Anterior cingulate cortex (tissue), 58 donors: ENCODE data around the gene OR1I1.
"Not testable (repeated sequence)": the region's sequence is repeated elsewhere in the genome, so short reads cannot be mapped to it uniquely, and the experiment has no call there.

Source experiments
- DNase-seq, 58 donors: peaks; one replicate each; lab custom pipeline; 2025; lab: John Stamatoyannopoulos, UW

OR1I1 gene

GRCh38 chr19:15097980-15098379 is 16.0 kb downstream of the OR1I1 start:
- not testable (repeated sequence) for DNase-seq

- DNase-seq: no peak
These were observed 16.4 kb downstream of the OR1I1 start for GRCh38 chr19:15098460-15098859.

- DNase-seq: no peak
These were observed 17.1 kb downstream of the OR1I1 start for GRCh38 chr19:15099017-15099582.

GRCh38 chr19:15101479-15102082 is 19.6 kb downstream of the OR1I1 start:
- no peak for DNase-seq

GRCh38 chr19:15104003-15104402 is 22.0 kb downstream of the OR1I1 start:
- no peak for DNase-seq

GRCh38 chr19:15104411-15104810 is 22.4 kb downstream of the OR1I1 start:
- no peak for DNase-seq

- DNase-seq: no peak
These were observed 23.0 kb downstream of the OR1I1 start for GRCh38 chr19:15105044-15105443.

GRCh38 chr19:15107061-15108010 is 25.3 kb downstream of the OR1I1 start, which contains the start of gene SYDE1:
Gene SYDE1 (plus strand): TSS chr19:15107401. CDS start chr19:15107434, 33 bp downstream.
- DNase-seq: peak in 2 of 58 donors; percentile 2 to 6

- no peak for DNase-seq
These were observed 26.3 kb downstream of the OR1I1 start for GRCh38 chr19:15108145-15108844.

GRCh38 chr19:15108845-15109767 is 27.1 kb downstream of the OR1I1 start:
- no peak for DNase-seq

- no peak for DNase-seq
These were observed 27.9 kb downstream of the OR1I1 start for GRCh38 chr19:15109768-15110417.

- no peak for DNase-seq
These were observed 28.4 kb downstream of the OR1I1 start for GRCh38 chr19:15110418-15110815.

- DNase-seq: no peak
These were observed 29.7 kb downstream of the OR1I1 start for GRCh38 chr19:15111758-15112157.

- no peak for DNase-seq
These were observed 30.4 kb downstream of the OR1I1 start for GRCh38 chr19:15112385-15112784.

- DNase-seq: no peak
These were observed 31.5 kb downstream of the OR1I1 start for GRCh38 chr19:15113245-15114152.

GRCh38 chr19:15114153-15114540 is 32.1 kb downstream of the OR1I1 start:
- DNase-seq: no peak

GRCh38 chr19:15115080-15115479 is 33.1 kb downstream of the OR1I1 start:
- DNase-seq: peak in 15 of 58 donors; percentile 6 to 61 (median 16)
